GM18511 (cell line): ENCODE measurements around the gene CAPZA1.
"Not testable (repeated sequence)": the region's sequence is repeated elsewhere in the genome, so short reads cannot be mapped to it uniquely, and the experiment has no call there.

Experiments used
- ATAC-seq: cut with Tn5 transposase; IDR thresholded peaks from one replicate; pipeline ENCODE4 v1.9.1; 2021; ENCODE audit warnings: mild to moderate bottlenecking, moderate library complexity; ENCODE audit not compliant: unreplicated experiment

Gene CAPZA1

DNA sequence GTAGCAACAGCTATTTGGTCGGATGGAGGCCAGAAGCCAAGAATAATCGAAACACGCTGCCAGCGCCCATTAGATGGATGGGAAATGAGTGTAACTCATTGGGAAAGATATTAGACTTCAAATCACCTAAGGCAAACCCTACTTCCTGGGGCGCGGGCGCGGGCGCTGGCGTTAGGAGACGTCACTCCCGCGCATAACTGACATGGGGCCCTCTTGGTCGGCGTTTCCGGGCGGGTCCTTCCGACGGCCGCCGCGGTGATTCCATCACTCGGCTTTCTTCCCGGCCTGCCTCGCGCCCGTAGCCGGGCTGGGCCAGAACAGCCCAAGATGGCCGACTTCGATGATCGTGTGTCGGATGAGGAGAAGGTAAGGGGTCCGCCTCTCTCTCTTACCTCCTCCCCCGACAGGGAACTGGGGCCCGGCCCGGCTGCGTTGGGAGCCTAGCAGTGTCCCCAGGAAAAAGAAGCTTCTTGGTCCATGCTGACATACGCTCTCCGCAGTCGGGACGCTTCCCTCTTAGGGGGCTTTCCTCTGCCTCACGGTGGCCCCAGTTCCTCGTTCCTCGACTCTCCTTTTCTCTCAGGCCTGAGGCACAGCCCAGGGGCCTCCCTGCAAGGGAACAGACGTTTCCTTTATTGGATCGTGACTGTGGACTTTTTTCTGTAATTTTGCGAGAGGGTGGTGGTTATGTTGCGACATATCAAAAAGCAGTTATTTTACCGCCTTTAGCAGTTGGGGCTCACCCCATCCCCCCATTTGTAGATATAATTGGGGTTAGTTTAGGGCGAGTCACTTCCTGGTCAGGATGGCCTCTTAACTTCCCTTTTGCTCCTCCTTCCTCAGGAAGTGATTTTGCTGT is at the start of gene CAPZA1:
Gene CAPZA1, plus strand, starts transcription at position 315 of the 859 bp plus-strand sequence. Its CDS starts 13 bp downstream, at position 328.
- ATAC-seq = peak; percentile 79

DNA sequence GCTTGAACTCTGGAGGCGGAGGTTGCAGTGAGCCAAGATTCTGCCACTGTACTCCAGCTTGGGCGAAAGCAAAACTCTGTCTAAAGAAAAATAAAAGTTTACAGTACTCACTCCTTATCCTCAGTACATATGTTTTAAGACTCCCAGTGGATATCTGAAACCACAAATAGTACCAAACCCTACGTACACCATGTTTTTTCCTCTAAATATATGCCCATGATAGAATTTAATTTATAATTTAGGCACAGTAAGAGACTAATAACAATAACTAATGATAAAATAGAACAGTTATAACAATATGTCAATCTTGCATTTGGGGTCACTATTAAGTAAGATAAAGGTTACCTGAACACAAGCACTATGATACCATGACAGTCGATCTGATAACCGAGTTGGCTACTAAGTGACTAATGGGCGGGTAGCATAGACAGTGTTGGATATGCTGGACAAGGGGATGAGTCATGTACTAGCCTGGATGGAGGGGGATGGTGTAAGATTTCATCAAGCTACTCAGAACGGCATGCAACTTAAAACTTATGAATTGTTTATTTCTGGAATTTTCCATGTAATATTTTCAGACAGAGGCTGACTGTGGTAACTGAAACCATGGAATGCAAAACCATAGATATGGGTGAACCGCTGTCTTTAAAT is 44.4 kb upstream of the CAPZA1 start:
- no peak for ATAC-seq

DNA sequence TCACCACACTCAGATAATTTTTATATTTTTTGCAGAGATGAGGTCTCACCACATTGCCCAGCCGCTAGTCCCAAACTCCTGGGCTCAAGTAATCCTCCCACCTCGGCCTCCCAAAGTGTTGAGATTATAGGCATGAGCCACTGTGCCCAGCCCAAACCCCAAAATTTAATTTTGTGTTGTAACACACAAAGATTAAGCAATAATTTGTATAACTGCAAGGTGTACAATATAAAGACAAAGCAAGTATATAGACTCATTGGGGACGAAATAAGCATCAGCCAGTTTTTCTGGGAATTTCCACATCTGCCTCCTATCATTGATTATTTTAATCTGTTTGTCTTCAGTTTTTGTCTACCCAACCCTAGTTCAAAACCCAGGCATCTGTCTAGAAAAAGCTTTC is 43.4 kb upstream of the CAPZA1 start:
- no peak for ATAC-seq

DNA sequence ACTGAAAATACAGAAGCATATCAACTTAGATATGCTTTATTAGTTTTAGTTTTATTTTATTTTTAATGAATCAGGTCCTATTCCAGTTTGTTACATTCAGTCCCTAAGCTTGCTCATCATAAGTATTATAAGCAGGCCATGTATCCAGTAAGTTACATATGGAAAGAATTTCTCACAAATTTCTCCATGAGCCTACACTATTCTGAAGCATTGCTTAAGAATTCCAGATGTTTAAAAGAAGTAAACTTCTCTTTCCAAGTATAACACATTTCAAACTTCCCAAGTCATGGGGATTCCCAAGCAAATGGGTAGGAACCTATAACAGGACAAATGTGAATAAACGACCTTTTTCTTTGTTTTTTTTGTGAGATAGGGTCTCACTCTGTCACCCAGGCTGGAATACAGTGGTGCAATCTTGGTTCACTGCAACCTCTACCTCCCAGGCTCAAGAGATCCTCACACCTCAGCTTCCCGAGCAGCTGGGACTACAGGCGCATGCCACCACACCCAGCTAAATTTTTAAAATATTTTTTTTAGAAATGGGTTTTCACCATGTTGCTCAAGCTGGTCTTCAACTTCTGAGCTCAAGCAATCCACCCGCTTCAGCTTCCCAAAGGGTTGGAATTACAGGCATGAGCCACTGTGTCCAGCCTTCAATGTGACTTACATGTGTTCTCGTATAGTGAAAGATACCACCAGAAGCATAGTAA is 39.7 kb upstream of the CAPZA1 start:
- ATAC-seq = no peak

DNA sequence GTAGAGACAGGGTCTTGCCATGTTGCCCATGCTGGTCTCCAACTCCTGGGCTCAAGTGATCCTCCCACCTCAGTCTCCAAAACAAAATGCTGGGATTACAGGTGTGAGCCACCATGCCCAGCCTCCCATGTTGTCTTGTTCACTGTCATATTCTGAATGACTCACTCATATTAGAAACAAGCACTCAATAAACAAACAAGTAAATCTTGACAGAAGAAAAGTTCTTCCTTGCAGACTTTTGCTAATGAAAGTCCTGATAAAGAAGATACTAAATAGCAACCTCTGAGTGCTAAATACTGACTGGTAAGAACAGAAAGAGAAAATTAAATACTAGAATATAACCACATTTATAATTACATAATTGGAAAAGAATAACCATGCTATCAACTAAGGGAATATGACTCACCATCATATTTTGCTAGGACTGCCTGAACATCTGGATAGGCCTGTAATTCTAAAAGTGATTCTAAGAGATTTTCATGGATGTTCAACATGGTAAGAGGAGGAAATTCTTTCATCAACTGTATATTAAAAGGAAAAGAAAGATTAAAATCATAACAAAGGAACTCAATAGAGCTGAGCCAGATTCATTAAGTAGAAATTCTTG is 37.9 kb upstream of the CAPZA1 start:
- ATAC-seq = no peak

DNA sequence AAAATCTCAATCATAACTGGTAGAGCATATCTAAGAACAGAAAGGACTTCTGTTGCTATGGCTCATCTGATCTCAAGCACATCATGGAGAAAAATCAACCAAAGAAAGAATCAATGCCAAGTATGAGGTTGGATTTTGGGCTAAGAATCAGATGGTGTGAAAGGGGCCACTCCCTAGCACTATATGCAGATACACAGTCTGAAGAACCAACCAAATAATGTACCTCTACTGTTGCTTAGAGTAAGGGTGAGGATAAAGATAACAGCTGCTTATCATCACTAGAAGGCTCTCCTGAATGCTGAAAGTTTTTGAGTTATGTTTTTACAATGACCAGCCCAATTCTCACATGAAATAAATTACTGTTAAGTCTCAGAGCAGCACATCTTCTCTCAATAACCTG is 36.3 kb upstream of the CAPZA1 start:
- ATAC-seq = no peak

DNA sequence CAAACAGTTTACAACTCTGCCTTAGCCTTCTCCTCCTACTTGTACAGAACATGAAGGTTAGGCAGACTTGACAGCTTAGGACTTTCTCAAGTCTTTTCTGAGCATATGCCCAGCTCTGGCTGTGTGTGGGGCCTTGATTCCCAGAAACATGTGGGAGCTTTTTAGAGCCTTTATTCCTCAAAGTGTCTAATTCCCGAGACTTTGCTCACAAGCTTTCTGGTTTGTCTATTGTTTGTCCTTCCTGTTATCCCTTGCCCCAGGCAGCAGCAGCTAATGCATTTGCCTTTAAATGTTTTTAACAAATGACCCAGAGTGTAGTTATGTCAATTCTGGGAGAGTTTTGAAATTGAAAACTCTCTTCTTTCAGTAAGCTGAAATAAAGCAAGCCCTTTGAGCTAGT is 29.9 kb upstream of the CAPZA1 start:
- ATAC-seq = no peak

DNA sequence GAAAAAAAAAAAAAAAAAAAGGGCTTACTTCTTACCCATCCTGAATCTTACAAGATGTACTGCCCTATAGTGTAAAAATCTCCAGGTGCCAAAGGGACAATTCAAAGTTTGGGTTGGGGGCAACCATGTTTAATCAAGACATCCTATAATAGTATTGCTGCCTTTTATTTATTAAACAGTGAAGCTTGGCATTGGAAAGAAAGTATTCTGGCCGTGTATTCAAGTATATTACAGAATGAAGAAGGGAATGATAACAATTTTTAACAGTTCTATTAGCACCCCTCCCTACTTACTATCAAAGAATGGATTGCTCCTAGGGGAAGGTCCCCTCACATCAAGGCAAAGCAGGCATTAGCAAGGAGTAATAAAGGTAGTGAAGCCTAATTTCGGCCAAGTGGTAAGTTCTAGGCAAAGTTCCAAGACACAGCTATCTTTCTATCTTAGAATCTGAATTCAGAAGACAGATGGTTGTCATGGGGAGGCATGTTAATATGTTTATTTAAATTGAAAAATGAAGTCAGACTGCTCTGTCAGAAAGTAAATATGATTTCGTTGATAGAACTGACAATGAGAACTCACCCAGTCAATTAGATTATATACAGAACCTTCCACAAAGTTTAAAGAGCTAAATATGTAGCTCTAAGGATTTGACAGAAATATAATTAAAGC is 25.3 kb upstream of the CAPZA1 start:
- no peak for ATAC-seq

DNA sequence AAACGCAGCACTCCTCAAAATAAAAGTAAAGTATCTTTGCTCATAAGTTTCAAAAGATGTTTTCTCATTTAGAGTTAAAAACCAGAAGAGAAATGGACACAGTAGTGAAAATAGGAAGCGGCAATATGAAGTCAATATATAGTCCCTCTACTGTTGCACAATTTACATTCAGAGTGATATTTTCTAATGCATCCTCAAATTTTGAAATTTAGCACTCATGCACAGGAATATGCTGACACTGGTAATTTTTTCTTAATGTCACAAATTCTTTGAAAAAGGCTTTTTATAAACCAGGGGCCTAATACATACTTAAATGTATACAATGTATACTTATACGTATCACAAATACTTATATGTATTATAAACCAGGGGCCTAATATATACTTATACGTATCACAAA is 20.2 kb upstream of the CAPZA1 start:
- ATAC-seq = no peak

DNA sequence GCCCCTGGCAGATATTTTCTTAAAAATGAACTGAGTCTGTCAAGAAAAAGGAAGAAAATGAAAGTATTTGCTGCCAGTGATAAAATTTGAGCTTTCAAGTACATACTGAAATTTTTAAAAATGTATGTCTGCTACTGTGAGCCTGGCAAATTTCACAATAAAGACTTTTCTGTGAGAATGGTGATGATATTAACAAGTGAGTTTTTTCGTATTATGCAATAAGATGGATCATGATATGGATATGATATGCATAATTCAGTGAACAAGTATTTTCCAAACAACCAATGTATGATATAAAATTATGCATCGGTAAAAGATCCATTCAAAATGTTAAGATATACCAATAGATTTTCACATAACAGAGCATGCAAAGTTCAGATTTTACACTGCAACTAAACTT is 16.6 kb upstream of the CAPZA1 start:
- no peak for ATAC-seq

DNA sequence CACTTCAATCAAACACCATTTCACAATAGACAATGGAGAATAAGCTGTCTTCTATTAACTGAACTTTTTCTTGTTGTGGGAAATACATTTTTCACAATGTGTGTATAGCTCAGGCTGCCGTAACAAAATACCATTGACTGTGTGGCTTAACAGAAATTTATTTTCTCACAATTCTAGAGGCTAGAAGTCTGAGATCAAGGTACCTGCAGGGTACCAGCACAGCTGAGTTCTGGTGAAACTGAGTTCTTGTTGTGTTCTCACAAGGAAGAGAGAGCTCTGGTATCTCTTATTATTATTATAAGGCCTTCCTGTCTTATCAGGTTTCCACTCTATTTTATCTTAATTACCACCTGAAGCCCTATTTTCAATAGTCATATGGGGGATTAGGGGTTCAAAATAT is 16.1 kb upstream of the CAPZA1 start:
- no peak for ATAC-seq

DNA sequence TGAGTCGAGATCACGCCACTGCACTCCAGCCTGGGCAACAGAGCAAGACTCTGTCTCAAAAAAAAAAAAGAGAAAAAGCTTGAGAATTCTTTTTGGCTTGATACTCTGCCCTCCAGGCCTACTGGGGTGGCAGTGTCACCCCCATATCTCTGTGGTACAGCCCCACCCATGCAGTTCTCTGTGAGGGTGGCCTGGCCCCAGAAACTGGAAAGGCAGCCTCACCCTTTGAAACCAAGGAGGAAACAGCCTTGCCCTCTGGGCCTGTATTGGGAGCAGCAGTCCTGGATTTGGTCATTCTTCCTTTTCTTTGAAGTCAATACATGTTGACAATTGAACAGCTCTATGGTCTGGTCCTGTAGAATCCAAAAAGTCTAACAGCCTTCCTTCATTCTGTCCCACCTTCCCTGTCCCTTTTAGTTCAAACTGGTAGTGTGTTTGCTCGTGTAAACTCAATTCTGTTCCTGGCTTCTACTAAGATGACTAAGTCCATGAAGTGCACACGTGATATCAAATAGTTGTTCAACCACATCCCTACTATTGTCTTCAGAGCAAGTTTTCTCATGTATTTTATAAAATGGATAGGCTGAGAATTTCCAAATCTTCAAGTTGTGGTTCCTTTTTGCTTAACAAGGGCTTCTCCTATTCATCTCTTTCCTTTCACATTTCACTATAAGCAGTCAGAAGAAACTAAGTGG is 13.9 kb upstream of the CAPZA1 start:
- no peak for ATAC-seq

DNA sequence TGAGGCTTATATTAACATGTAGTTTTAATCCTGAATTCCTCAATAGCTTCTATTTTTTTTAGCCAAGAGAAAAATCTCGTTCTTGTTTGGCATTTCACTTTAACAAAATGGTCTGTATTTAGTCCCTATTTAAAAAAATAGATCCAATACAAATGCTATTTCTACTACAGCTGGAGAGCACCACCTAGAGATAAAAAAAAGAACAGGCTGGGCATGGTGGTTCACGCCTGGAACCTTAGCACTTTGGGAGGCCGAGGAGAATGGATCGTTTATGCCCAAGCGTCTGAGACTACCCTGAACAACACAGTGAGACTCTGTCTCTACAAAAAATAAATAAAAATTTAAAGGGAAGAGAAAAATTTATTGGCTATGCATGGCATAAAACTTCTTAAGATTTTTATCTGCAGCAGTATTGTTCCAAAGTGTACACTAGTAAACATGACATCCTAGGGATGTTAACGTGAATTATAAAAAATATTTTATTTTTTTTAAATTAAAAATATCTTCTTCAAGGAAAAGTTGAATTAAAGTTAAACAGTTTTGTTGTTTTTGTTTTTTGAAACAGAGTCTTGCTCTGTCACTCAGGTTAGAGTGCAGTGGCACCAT is 5.1 kb upstream of the CAPZA1 start:
- no peak for ATAC-seq

DNA sequence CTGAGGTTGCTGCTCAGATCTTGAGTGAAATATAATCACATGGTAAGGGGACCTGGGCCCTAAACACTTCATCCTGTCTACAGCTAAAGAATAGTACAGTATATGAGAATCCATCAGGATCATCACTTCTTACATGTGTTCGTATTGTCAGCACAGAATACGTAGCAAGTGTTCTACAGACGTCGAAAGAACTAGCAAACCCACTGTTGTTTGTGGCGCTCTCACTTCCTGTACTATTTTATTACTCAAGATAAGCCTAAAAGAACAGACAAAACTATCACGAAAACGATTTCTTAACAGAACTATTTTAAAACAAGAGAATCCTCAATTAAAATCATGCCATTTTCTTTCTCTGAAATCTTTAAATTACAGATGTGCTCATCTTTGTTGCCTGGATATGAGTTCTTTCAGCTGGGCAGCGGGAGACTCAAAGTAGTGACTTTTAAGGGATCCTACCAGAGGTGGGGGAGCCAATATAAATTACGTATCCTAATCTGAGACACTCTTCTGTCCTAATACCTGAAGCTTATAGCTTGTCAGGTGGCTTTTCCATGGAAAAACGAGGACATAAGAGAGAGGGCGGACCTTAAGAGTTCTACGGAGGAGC is 1.4 kb upstream of the CAPZA1 start:
- ATAC-seq = peak; percentile 1

DNA sequence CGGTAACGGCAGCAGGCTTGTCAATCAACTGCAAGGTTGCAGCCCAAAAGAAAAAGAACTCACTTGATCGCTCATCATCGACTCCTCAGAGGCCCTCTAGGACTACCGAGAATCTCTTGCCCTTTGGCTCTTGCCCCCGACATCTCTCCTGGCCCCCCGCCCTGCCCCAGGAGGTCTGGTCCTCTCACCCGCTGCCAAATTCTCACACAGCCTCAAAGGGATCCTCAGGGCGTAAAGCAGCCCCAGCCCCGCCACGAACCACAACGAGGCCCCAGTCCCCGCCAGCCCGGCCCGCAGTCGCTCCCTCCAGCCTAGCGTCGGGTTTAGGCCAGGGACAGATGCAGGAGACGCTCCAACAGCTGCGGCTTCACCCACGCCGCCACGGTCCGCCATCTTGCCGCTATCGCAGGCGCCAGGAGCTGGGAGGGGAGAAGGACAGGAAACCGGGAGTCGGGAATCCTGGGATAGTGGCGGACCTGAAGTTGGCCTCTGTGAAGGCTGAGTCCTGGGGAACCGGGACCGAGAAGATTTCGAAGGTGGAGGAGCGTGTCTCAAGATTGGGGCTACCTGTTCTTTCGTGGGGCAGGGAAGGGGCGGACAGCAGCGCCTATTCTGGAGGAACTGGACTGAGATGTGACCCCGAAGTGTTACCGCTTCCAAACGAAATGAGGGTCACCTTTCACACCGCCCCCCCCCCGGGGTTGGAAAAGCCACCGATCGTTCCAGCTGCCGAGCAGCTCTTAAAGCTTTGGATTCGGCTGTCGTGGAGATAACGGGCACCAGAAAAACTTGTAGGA is 713 bp upstream of the CAPZA1 start, which contains the start of gene ST7L:
Gene ST7L, minus strand, starts transcription at position 421 of the 797 bp plus-strand sequence. Its CDS starts 28 bp downstream, at position 393.
- ATAC-seq = peak; percentile 25

DNA sequence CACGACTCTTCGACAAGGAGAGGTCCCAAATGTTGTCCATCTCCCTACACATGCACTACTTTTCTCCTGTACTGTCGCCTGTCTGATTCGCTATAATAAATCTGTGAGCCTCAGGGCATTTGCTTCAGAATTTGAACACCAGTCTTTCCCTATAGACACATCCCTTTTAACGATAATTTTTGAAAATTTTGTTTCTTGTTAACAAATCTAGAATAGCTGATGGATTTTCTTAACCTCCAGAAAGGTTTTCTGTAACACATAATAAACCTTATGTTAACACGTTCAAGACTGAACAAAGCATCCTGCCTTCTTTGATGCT is 704 bp downstream of the CAPZA1 start:
- ATAC-seq = no peak

DNA sequence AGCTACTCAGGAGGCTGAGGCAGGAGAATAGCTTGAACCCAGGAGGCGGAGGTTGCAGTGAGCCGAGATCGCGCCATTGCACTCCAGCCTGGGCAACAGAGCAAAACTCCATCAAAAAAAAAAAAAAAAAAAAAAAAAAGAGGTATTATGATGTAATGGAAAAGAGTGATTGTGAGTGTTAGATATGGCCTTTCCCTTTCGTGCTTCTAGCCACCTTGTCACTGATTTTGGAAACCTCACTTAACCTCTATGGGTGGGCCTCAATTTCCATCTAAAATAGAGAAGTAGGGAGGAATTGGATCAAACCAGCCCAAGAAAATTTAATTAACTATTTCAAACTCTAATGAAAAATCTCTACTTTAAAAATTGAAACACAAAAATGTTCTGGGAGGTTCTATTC is 4.9 kb downstream of the CAPZA1 start:
- not testable (repeated sequence) for ATAC-seq

DNA sequence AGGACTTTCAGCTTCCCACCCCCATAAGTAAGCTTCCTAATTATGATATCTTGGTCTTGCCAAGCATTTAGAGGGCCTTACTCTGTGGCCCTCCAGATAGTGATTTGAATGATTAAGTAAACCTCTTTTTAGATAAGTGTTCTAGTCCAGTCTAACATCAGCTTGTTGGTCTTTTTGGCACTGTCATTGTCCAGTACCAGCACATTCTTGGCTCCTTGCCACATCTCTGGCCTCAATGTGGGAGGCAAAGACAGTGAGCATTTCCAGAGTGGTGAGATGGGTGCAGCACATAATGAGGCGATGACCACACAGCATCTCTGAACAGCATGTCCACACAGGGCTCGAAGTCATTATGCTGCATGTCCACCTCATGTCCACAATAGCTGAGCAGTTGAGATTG is 6.1 kb downstream of the CAPZA1 start:
- ATAC-seq = no peak

DNA sequence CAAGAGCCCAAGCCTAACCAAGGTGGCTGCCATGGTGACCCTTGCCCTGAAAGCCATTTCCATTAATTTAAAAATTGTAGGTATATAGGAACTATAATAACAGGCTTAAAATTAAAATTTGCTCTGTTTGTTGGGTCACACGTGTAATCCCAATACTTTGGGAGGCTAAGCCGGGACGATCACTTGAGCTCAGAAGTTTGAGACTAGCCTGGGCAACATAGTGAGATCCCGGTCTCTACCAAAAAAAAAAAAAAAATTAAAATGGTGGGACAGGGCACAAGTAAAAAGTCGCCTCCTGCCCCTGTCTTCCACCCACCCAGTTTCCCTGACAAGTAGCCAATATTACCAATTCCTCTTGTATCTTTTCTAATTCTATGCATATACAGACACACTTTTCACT is 6.6 kb downstream of the CAPZA1 start:
- no peak for ATAC-seq
